Body of pancreas (tissue), 4 donors: ENCODE measurements around the gene SBK2.

Source experiments
- POLR2A ChIP-seq, 3 donors: fragments of 450-650 bp; IDR thresholded peaks; one replicate each; pipeline ENCODE4 v1.6.1; 2016; ENCODE audit warnings: antibody characterized with exemption in 3 of 3, mild to moderate bottlenecking in 2 of 3
- TF ChIP-seq, protein P1 (sequence below), 7 experiments: fragments of 450-650 bp in 4 of 7; fragments of 200-600 bp in 3 of 7; sonication (generic) in 3 of 7; IDR thresholded peaks; one replicate each; pipeline ENCODE4 v1.5.1; 2016 to 2019; ENCODE audit warnings: antibody characterized with exemption in 7 of 7

DNA sequence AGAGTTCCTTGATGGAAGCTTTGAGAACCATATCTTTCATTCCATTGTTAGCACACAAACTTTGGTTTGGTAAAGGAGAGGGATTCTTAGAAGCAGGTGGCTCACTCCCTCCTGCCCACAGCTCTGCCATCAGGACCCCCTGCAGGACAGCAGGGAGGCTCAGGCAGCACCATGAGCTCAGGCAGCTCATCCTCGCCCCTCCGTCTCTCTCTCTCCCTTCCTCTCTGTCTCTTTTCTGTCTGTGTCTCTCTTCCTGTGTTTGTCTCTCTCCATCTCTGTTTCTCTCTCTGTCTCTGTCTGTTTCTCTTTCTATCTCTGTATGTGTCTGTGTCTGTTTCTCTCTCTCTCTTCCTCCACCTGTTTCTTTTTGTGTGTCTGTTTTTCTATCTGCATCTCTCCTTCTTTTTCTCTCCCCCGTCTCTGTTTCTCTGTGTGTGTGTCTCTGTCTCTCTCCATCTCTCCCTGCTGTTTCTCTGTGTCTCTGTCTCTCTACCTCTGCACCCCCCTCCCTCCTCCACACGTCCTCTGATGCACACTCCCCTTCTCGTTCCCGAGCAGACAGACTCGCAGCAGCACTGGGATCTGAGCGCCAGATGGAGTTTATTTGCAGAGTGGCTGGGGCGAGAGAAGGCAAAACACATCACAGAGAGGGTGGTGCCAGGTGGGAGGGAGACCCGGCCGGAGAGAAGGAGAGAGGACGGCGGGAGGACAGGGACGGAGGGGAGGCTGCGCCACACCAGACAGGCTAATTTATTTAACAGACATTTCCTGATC, 8.7 kb downstream of the SBK2 start:
- no peak for TF ChIP-seq POLR2A (IDR thresholded peaks at IDR 0.05)
- TF ChIP-seq, protein P1, sequence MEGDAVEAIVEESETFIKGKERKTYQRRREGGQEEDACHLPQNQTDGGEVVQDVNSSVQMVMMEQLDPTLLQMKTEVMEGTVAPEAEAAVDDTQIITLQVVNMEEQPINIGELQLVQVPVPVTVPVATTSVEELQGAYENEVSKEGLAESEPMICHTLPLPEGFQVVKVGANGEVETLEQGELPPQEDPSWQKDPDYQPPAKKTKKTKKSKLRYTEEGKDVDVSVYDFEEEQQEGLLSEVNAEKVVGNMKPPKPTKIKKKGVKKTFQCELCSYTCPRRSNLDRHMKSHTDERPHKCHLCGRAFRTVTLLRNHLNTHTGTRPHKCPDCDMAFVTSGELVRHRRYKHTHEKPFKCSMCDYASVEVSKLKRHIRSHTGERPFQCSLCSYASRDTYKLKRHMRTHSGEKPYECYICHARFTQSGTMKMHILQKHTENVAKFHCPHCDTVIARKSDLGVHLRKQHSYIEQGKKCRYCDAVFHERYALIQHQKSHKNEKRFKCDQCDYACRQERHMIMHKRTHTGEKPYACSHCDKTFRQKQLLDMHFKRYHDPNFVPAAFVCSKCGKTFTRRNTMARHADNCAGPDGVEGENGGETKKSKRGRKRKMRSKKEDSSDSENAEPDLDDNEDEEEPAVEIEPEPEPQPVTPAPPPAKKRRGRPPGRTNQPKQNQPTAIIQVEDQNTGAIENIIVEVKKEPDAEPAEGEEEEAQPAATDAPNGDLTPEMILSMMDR (IDR thresholded peaks at IDR 0.05): no peak
